H9 (cell line): ENCODE measurements around the gene MCCC1. TPM values are rescaled to one million over a fixed set of nuclear protein-coding genes. Genes with fewer than 3 reads are reported as not detected.

Experiments used
- DNase-seq: peaks from one replicate; pipeline ENCODE4 v3.0.0-alpha.2; 2017
- H2AFZ ChIP-seq: one replicate; pipeline ENCODE4 v1.6.1; 2013; ENCODE audit warnings: mild to moderate bottlenecking, low read length, control low read depth, moderate library complexity
- H2AK5ac ChIP-seq: 2 replicates; pipeline ENCODE4 v1.6.1; 2013; ENCODE audit warnings: low read length, control low read depth, mixed read lengths; ENCODE audit not compliant: insufficient read length
- H2BK120ac ChIP-seq: one replicate; pipeline ENCODE4 v1.6.1; 2013; ENCODE audit warnings: low read depth, mild to moderate bottlenecking, low read length, control low read depth, inconsistent platforms; ENCODE audit not compliant: poor library complexity, severe bottlenecking
- H2BK12ac ChIP-seq: 2 replicates; pipeline ENCODE4 v1.6.1; 2013; ENCODE audit warnings: low read length, control low read depth, mixed read lengths, low read depth; ENCODE audit not compliant: insufficient read length
- H2BK15ac ChIP-seq: 2 replicates; pipeline ENCODE4 v1.6.1; 2013; ENCODE audit warnings: low read depth, low read length, control low read depth
- H2BK20ac ChIP-seq: one replicate; pipeline ENCODE4 v1.6.1; 2013; ENCODE audit warnings: low read depth, mild to moderate bottlenecking, low read length, control low read depth, inconsistent platforms; ENCODE audit not compliant: poor library complexity, severe bottlenecking
- H2BK5ac ChIP-seq: 2 replicates; pipeline ENCODE4 v1.6.1; 2013; ENCODE audit warnings: low read length, control low read depth, mixed read lengths; ENCODE audit not compliant: insufficient read length
- H3K14ac ChIP-seq: 2 replicates; pipeline ENCODE4 v1.6.1; 2013; ENCODE audit warnings: low read length, control low read depth; ENCODE audit not compliant: insufficient read depth
- H3K18ac ChIP-seq: 2 replicates; pipeline ENCODE4 v1.6.1; 2013; ENCODE audit warnings: low read depth, mild to moderate bottlenecking, mixed read lengths, low read length, control low read depth; ENCODE audit not compliant: insufficient read length
- H3K23ac ChIP-seq: 2 replicates; pipeline ENCODE4 v1.6.1; 2013; ENCODE audit warnings: low read length, control low read depth, mixed read lengths, low read depth; ENCODE audit not compliant: insufficient read length
- H3K23me2 ChIP-seq: 2 replicates; pipeline ENCODE4 v1.6.1; 2013; ENCODE audit warnings: low read depth, mild to moderate bottlenecking, mixed read lengths, low read length, control low read depth; ENCODE audit not compliant: insufficient read length, poor library complexity, severe bottlenecking
- H3K27ac ChIP-seq: 2 replicates; pipeline ENCODE4 v1.5.1; 2013; ENCODE audit warnings: low read length, control low read depth, mixed read lengths, low read depth; ENCODE audit not compliant: insufficient read length
- H3K27me3 ChIP-seq: 2 replicates; pipeline ENCODE4 v1.6.1; 2013; ENCODE audit warnings: low read length, control low read depth, inconsistent platforms; ENCODE audit not compliant: insufficient read depth
- H3K4ac ChIP-seq: 2 replicates; pipeline ENCODE4 v1.6.1; 2013; ENCODE audit warnings: low read depth, mild to moderate bottlenecking, control low read depth, inconsistent platforms, low read length, moderate library complexity
- H3K4me1 ChIP-seq: 2 replicates; pipeline ENCODE4 v1.6.1; 2013; ENCODE audit warnings: low read length, control low read depth, inconsistent platforms; ENCODE audit not compliant: insufficient read depth
- H3K4me2 ChIP-seq: 2 replicates; pipeline ENCODE4 v1.6.1; 2013; ENCODE audit warnings: low read length, control low read depth, mixed read lengths; ENCODE audit not compliant: insufficient read length, insufficient read depth
- H3K56ac ChIP-seq: 2 replicates; pipeline ENCODE4 v1.6.1; 2013; ENCODE audit warnings: low read depth, mild to moderate bottlenecking, mixed read lengths, low read length, control low read depth; ENCODE audit not compliant: insufficient read length
- H3K79me1 ChIP-seq: 2 replicates; pipeline ENCODE4 v1.6.1; 2013; ENCODE audit warnings: low read depth, mild to moderate bottlenecking, moderate library complexity, low read length, control low read depth, inconsistent platforms; ENCODE audit not compliant: insufficient read depth, poor library complexity, severe bottlenecking
- H3K79me2 ChIP-seq: 2 replicates; pipeline ENCODE4 v1.6.1; 2013; ENCODE audit warnings: low read length, control low read depth, inconsistent platforms; ENCODE audit not compliant: insufficient read depth
- H3K9ac ChIP-seq: 2 replicates; pipeline ENCODE4 v1.6.1; 2013; ENCODE audit warnings: low read length, control low read depth, mixed read lengths; ENCODE audit not compliant: insufficient read length; ENCODE audit errors: extremely low read depth
- H3K9me3 ChIP-seq: one replicate; pipeline ENCODE4 v1.6.1; 2013; ENCODE audit warnings: low read depth, low read length, inconsistent platforms; ENCODE audit not compliant: control insufficient read depth
- H3T11ph ChIP-seq: one replicate; pipeline ENCODE4 v1.6.1; 2013; ENCODE audit warnings: mild to moderate bottlenecking, low read length, control low read depth, inconsistent platforms
- H4K20me1 ChIP-seq: one replicate; pipeline ENCODE4 v1.6.1; 2013; ENCODE audit not compliant: control insufficient read depth, insufficient read length, insufficient read depth
- H4K5ac ChIP-seq: 2 replicates; pipeline ENCODE4 v1.6.1; 2013; ENCODE audit warnings: low read depth, mild to moderate bottlenecking, mixed read lengths, low read length, control low read depth; ENCODE audit not compliant: insufficient read length
- H4K8ac ChIP-seq: replicated peaks from 2 replicates; pipeline ENCODE4 v1.6.1; 2013; ENCODE audit warnings: low read length, control low read depth, mixed read lengths, low read depth; ENCODE audit not compliant: insufficient read length
- H4K91ac ChIP-seq: 2 replicates; pipeline ENCODE4 v1.6.1; 2013; ENCODE audit warnings: low read depth, mild to moderate bottlenecking, moderate library complexity, mixed read lengths, low read length, control low read depth; ENCODE audit not compliant: insufficient read length
- H3K27ac Mint-ChIP-seq, 3 experiments: 2 replicates in 2 of 3; 3 replicates in 1 of 3; pipeline ENCODE4 v1.8.0; 2020 to 2021; ENCODE audit warnings: mixed read lengths in 3 of 3, mild to moderate bottlenecking in 1 of 3, moderate library complexity in 1 of 3
- H3K27me3 Mint-ChIP-seq: 2 replicates; pipeline ENCODE4 v1.8.0; 2021; ENCODE audit warnings: low read depth, mild to moderate bottlenecking, moderate library complexity, mixed read lengths
- H3K36me3 Mint-ChIP-seq, 3 experiments: 2 replicates in 2 of 3; 3 replicates in 1 of 3; pipeline ENCODE4 v1.8.0; 2020 to 2021; ENCODE audit warnings: low read depth in 3 of 3, mixed read lengths in 3 of 3; ENCODE audit not compliant: insufficient read depth in 1 of 3
- H3K4me1 Mint-ChIP-seq, 2 experiments: 2 replicates each; pipeline ENCODE4 v1.8.0; 2020; ENCODE audit warnings: mixed read lengths in 2 of 2
- H3K4me3 Mint-ChIP-seq, 2 experiments: 2 replicates in 1 of 2; 3 replicates in 1 of 2; pipeline ENCODE4 v1.8.0; 2020 to 2021; ENCODE audit warnings: mild to moderate bottlenecking in 2 of 2, mixed read lengths in 2 of 2, moderate library complexity in 1 of 2
- H3K9me3 Mint-ChIP-seq, 2 experiments: 2 replicates in 1 of 2; 3 replicates in 1 of 2; pipeline ENCODE4 v1.8.0; 2020; ENCODE audit warnings: mild to moderate bottlenecking in 2 of 2, mixed read lengths in 2 of 2, moderate library complexity in 1 of 2
- WGBS: extraction: QIAGEN DNeasy Blood & Tissue Kit; methylation state at CpG from one replicate; pipeline ENCODE4 v1.1.7; 2013; ENCODE audit warnings: missing lambda C conversion rate, low lambda C conversion rate, mixed read lengths; ENCODE audit not compliant: insufficient read length; ENCODE audit errors: extremely low coverage; 5-methylcytosine and 5-hydroxymethylcytosine counted together
- total RNA-seq: library from RNA; stranded (reverse); gene quantifications from 2 replicates; pipeline ENCODE4 v1.2.1, GENCODE V29; 2021
- TF ChIP-seq, protein P1 (sequence below): fragments of 200-600 bp; sonication (generic); conservative IDR thresholded peaks from 3 replicates; pipeline ENCODE4 v1.8.0; 2021; ENCODE audit warnings: antibody characterized with exemption, mild to moderate bottlenecking

The MCCC1 gene
- total RNA-seq, 1 experiment from 2014 or later, result 18.3 TPM

DNA sequence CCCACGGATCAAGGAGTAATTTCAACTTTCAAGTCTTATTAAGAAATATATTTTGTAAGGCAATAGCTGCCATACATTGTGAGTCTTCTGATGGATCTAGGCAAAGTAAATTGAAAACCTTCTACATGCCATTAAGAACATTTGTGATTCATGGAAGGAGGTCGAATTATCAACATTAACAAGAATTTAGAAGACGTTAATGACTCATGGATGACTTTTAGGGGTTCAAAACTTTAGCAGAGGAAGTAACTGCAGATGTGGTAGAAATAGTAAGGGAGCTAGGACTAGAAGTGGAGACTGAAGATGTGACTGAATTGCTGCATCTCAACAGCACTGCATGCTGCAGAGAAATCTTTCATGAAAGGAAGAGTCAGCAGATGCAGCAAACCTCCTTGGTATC, 70.9 kb downstream of the MCCC1 start:
- H2BK20ac ChIP-seq, result no peak overlapping the region
- H3K36me3 Mint-ChIP-seq, result peaks cover 27 to 39% (median 37%) of the 10 kb centered on the region in 3 experiments
- H3K4me1 Mint-ChIP-seq, result no peaks in the 10 kb centered on the region
- H3K27me3 ChIP-seq, result no peaks in the 10 kb centered on the region
- no peak overlapping the region for H3K18ac ChIP-seq
- H3K9me3 ChIP-seq, result no peaks in the 10 kb centered on the region
- no peak overlapping the region for H3K27ac Mint-ChIP-seq
- H4K8ac ChIP-seq, result no peak overlapping the region
- H4K91ac ChIP-seq, result no peak overlapping the region
- no peak overlapping the region for H4K5ac ChIP-seq
- H3K9me3 Mint-ChIP-seq, result peaks cover 0 to 3% of the 10 kb centered on the region in 2 experiments; a peak in 1 of 5 replicates
- no peak overlapping the region for H3K14ac ChIP-seq
- H2BK5ac ChIP-seq, result no peak overlapping the region
- no peak overlapping the region for H3K4me2 ChIP-seq
- H3K79me1 ChIP-seq, result no peaks in the 10 kb centered on the region
- no peak overlapping the region for H2AK5ac ChIP-seq
- no peak overlapping the region for H3K9ac ChIP-seq
- no peaks in the 10 kb centered on the region for H3K23me2 ChIP-seq
- H3T11ph ChIP-seq, result no peak overlapping the region
- H3K4me3 Mint-ChIP-seq, result no peak overlapping the region
- H3K23ac ChIP-seq, result no peak overlapping the region
- no peak overlapping the region for H2BK15ac ChIP-seq
- H4K20me1 ChIP-seq, result no peaks in the 10 kb centered on the region
- H3K4ac ChIP-seq, result no peak overlapping the region
- TF ChIP-seq, protein P1, sequence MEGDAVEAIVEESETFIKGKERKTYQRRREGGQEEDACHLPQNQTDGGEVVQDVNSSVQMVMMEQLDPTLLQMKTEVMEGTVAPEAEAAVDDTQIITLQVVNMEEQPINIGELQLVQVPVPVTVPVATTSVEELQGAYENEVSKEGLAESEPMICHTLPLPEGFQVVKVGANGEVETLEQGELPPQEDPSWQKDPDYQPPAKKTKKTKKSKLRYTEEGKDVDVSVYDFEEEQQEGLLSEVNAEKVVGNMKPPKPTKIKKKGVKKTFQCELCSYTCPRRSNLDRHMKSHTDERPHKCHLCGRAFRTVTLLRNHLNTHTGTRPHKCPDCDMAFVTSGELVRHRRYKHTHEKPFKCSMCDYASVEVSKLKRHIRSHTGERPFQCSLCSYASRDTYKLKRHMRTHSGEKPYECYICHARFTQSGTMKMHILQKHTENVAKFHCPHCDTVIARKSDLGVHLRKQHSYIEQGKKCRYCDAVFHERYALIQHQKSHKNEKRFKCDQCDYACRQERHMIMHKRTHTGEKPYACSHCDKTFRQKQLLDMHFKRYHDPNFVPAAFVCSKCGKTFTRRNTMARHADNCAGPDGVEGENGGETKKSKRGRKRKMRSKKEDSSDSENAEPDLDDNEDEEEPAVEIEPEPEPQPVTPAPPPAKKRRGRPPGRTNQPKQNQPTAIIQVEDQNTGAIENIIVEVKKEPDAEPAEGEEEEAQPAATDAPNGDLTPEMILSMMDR, result no peak
- no peaks in the 10 kb centered on the region for H3K79me2 ChIP-seq
- H2AFZ ChIP-seq, result no peak overlapping the region
- no peaks in the 10 kb centered on the region for H3K4me1 ChIP-seq
- H3K27ac ChIP-seq, result no peak overlapping the region
- no peak overlapping the region for H2BK12ac ChIP-seq
- H3K27me3 Mint-ChIP-seq, result no peaks in the 10 kb centered on the region
- H3K56ac ChIP-seq, result no peak overlapping the region
- no peak overlapping the region for H2BK120ac ChIP-seq
- no peak for DNase-seq
- no CpG with 5 or more reads among the region's 3 CpGs for WGBS
